Raji (cell line): ENCODE results near the gene IYD.

ENCODE experiments used
- POLR2A ChIP-seq: IDR thresholded peaks from 2 replicates; pipeline ENCODE4 v1.6.1; 2011; ENCODE audit warnings: low read depth, low read length, control low read depth; ENCODE audit not compliant: insufficient read depth

Gene IYD

DNA sequence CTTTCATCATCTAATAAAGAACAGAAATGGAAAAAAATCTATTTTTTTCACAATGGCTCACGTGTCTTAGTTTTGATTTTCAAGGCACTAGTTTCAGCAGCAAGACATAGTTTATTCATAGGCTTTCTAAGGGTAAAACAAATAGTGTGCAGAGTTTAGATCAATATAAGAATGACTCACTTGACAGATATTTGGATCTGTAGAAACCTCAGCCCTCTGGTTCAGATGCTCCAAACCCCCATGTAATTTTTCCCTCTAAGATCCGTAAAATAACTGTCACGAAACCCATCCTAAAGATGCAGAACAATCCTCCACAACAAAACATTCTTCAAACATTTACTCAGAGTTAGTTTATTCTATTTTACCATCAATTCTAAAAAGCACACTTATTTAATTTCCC is 43.4 kb downstream of the IYD start:
- no peak for TF ChIP-seq POLR2A

- TF ChIP-seq POLR2A: no peak
Observed at GRCh38 chr6:150413198-150413597, 44.4 kb downstream of the IYD start.

GRCh38 chr6:150413781-150414281 is 45.0 kb downstream of the IYD start:
- no peak for TF ChIP-seq POLR2A

GRCh38 chr6:150416128-150416527 is 47.3 kb downstream of the IYD start:
- no peak for TF ChIP-seq POLR2A

GRCh38 chr6:150417250-150417649 is 48.4 kb downstream of the IYD start:
- TF ChIP-seq POLR2A: no peak

DNA sequence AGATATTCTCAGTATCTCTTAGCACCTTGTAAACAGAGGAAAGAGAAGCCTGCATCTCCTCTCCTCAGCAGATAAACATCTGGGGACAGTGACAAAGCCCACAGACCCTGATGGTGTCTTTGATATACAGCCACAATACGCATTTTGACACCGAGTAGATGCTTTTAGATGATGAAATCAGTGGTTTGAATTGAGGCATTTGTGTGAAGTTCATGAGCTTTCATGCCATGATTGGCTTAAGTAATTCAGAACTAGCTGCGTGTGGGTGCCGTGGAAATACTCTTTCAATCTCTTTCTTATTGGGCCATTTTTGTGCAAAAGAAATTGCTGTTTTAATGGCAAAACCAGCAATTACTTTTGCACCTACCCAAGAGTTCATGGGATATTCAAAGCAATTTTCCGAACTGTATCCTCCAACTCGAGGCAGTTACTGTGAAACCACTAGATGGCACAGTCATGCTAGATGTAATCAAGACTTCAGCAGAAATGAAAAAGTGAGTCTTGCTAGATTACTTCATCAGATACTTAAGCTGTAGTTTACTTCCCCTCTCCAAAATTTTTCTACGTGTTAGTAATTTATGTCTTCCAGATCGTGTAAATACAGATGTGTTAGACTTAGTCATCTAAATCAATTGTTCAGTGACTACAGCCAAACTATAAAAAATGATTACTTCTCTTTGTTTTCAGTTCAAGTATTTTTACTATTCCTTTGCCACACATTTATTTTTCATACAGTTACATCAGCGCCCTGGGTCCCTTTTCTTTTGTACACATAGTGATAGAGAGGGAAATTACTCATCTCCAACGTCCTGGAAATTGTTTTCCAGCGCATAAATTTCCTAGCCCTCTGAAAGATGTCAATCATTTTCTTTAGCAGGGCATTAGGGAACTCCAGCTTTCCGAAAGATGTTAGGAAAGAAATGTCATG is 49.4 kb downstream of the IYD start:
- TF ChIP-seq POLR2A: no peak

GRCh38 chr6:150418827-150419594 is 50.2 kb downstream of the IYD start:
- no peak for TF ChIP-seq POLR2A

GRCh38 chr6:150420428-150420827 is 51.6 kb downstream of the IYD start:
- no peak for TF ChIP-seq POLR2A

DNA sequence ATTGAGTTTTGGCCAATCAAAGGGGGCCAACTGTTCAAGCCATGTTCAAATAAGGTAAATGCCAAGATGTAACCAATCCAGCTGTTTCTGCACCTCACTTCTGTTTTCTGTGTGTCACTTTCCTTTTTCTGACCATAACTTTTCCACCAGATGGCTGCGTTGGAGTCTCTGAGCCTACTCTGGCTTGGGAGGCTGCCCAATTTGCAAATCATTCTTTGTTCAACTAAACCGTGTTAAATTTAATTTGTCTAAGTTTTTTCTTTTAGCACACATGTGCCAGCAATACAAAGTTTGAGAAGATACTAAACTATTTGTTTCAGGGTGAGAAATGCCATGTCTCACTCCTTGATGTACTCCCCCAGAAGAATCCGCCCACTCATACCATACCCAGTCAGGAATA is 52.1 kb downstream of the IYD start:
- no peak for TF ChIP-seq POLR2A

DNA sequence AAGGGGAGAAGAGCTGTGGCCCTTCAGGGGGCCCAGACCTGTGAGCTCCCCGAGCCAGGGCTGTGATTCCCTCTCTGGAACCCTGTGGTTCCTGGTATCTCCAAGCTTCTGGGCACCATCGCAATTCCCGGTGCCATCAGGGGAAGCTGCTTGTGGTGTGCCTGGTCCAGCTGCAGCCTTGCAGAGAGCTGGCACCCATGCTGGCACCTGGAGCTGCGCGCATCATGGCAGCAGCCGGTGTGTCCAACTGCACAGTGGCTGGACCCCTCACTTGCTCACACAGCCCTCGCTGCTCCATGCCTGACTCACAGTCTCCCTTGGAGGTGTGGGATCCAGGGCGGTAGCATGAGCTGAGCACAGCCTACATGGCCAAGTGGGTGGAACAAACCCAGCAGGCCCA is 56.7 kb downstream of the IYD start:
- no peak for TF ChIP-seq POLR2A

DNA sequence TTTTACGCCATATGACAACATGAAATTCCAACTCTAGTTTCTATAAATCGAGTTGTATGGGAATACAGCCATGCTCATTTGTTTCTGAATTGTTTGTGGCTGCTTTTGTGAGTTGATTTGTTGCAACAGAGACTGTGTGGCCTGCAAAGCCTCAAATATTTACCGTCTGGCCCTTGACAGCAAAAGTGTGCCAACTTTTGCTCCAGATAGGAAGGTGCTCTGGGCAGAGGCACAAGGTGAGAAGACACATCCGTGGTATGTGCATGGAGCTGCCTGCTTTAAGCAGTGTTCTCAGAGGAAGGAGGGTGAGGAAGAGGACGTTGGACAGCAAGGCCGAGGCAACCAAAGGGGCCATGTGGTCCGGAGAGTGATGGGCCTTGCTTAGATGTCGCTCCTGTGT is 57.4 kb downstream of the IYD start:
- no peak for TF ChIP-seq POLR2A

GRCh38 chr6:150427037-150427602 is 58.3 kb downstream of the IYD start:
- no peak for TF ChIP-seq POLR2A

DNA sequence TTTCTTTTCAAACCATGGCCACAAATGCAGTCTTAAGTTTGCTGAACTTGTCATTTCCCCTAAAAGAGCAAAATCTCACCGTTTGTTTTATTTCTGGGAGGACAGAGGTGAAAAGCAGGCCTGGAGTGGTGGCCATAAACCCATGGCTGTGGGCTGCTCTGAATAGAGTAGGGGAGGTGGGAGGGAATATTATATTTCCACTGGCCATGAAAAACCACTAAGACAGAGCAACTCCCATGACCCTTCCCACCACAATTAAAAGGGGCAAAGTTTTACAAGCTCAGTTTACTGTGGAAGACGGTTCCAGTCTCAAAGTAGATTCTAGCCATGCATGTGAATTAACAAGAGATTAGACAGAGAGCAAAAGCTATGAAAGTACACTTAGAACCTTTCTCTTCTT is 59.0 kb downstream of the IYD start:
- no peak for TF ChIP-seq POLR2A

DNA sequence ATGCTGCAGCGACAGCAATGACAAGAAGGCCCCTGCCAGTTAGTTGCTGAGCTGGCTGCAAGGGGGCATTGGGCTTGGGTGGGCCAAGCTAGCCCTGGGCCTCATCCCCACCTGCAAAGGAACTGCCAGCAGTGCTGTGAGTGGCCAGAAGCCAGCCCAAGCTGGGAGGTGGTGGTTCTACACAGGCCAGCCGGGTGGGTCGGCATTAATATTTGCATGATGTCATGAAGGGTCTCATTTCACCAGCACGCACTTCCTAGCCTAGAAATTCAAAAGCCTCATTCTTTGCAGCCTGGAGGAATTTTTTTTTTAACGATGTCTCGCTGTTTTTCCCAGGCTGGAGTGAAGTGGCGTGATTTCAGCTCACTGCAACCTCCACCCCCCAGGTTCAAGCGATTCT is 62.0 kb downstream of the IYD start:
- TF ChIP-seq POLR2A: no peak

- no peak for TF ChIP-seq POLR2A
Observed at GRCh38 chr6:150435360-150435759, 66.5 kb downstream of the IYD start.

DNA sequence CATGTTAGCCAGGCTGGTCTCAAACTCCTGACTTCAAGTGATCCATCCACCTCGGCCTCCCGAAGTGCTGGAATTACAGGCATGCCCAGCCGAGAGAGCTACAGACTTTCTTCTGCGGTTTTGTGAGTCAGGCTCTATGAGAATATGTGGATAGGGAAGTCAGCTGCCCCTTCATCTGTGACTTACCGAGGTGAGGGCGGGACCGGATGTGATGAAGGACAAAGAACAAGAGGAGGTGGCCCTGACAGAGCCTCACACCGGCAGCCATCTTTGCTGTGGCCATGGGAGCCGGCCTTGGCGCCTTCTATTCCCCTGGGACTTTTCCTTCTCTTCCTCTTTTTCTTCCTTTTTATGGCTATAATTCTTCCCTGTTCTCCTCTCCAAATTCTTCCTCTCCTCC is 67.0 kb downstream of the IYD start:
- TF ChIP-seq POLR2A: no peak
